Gastrocnemius medialis (tissue), 4 donors: Measurements from ENCODE around the gene GSTT2B.

ENCODE experiments used
- CTCF ChIP-seq, 5 experiments: fragments of 450-650 bp in 3 of 5; fragments of 200-600 bp in 2 of 5; sonication (generic) in 2 of 5; IDR thresholded peaks in 4 of 5; conservative IDR thresholded peaks in 1 of 5; 1 replicate in 4 of 5; 2 replicates in 1 of 5; pipeline ENCODE4 v1.5.1; 2016 to 2019; ENCODE audit warnings: antibody characterized with exemption in 5 of 5, mild to moderate bottlenecking in 3 of 5, moderate library complexity in 3 of 5
- POLR2A ChIP-seq, 2 donors: fragments of 450-650 bp; IDR thresholded peaks; one replicate each; pipeline ENCODE4 v1.6.1; 2017; ENCODE audit warnings: antibody characterized with exemption in 2 of 2, mild to moderate bottlenecking in 2 of 2, moderate library complexity in 2 of 2

DNA sequence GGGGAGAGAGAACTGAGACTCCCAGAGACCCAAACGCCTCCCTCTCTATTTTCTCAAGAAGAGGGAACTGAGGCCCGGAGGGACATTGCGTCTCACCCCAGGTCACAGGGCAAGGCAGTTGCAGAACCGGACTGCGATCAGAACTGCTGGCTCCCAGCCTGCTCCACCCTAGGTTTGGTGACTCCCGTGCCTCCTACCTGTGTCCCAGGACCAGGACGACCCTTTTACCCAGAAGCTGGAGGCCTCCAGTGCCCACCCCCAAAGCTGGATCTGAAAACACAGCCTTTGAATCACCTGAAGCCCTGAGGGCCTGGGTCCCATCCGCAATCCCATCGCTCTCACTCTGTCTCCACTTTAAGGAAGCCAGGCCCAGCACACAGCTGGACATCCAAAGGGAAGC, 42.9 kb upstream of the GSTT2B start:
- TF ChIP-seq CTCF (IDR thresholded peaks at IDR 0.05 in 4 of 5, conservative IDR thresholded peaks at IDR 0.05 in 1 of 5) (no peak), POLR2A (IDR thresholded peaks at IDR 0.05) (no peak)
